HG02642 (cell line): Measurements from ENCODE around the gene HAVCR1.
"Not testable (repeated sequence)": the region's sequence is repeated elsewhere in the genome, so short reads cannot be mapped to it uniquely, and the experiment has no call there.

Experiments
- ATAC-seq: cut with Tn5 transposase; IDR thresholded peaks from one replicate; pipeline ENCODE4 v1.9.1; 2021; ENCODE audit warnings: mild to moderate bottlenecking; ENCODE audit not compliant: unreplicated experiment, poor library complexity

HAVCR1 gene

DNA sequence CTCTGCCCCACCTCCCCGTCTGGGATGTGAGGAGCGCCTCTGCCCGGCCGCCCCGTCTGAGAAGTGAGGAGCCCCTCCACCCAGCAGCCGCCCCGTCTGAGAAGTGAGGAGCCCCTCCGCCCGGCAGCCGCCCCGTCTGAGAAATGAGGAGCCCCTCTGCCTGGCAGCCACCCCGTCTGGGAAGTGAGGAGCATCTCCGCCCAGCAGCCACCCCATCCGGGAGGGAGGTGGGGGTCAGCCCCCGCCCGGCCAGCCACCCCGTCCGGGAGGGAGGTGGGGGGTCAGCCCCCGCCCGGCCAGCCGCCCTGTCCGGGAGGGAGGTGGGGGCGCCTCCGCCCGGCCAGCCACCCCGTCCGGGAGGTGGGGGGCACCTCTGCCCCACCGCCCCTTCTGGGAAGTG lies 44.8 kb downstream of the HAVCR1 start:
- not testable (repeated sequence) for ATAC-seq

DNA sequence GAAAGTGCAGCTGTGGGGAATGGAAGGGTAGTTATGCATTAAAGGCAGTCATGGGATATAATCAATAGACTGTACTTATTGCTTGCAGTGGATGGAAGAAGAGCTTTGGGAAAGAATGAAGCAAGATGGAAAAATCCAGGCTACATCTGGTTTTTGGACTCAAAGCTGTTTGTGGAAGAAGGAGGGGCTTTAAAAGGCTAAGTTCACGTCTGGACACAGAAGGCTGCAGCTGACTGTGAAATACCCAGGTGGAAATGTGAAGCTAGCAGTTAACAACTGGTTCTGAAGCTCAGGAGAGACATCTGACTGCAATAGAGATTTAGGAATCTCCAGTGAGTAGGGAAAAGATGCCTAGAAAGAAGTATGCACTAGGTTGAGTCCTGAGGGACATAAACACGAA lies 52.7 kb downstream of the HAVCR1 start:
- no peak for ATAC-seq

DNA sequence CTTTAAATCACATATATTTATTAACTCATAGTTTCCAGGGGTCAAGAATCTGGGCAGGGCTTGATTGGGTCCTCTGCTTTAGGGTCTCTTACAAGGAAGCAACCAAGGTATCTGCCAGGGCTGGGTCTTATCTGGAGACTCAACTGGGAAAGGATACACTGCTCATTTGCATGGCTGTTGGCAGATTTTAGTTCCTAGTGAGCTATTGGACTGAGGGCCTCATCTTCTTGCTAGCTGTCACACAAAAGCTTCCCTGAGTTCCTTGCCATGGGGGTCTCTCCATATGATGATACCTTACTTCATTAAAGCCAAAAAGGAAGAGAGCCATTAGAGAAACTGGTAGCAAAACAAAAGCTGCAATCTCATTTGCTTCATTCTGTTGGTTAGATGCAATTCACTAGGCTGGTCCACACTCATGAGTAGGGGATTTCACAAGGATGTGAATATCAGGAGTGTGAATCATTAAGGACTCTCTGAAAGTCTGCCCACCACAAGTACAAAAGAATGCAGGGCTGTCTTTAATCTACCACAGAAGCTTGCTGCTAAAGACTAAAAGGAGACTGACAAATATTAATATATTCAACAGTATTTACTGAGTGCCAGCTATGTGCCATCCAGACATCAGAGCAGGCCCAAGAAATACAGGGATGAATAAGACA lies 53.9 kb downstream of the HAVCR1 start:
- peak; percentile 61 for ATAC-seq

DNA sequence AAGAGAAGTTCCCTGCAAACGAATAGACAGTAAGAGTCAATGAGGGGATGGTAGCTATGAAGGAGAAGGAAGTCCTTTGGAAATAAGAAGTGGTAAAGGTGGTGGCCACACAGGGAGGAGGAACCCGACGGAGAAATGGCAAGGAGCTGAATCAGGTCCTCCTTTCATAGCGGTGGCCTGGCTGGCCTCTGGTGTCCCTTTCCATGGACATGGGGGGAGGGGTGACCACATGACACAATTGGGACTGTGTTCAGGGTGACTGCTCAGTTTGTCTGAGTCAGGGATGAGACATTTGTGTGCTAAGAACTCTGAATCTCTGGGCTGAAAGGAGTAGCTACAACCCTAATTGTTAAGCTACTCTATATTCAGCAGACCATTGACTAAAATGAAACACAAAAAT lies 67.2 kb downstream of the HAVCR1 start:
- no peak for ATAC-seq

DNA sequence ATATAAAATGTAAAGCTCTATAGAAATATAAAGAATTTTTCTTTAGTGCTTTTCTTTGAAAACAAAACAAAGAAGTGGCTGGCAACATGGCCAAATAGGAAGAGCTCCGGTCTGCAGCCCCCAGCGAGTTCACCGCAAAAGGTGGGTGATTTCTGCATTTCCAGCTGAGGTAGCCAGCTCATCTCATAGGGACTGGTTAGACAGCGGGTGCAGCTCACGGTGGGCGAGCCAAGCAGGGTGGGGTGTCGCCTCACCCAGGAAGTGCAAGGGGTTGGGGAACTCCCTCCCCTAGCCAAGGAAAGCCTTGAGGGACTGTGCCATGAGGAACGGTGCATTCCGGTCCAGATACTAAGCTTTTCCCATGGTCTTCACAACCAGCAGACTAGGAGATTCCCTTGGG lies 74.9 kb downstream of the HAVCR1 start:
- ATAC-seq = no peak

DNA sequence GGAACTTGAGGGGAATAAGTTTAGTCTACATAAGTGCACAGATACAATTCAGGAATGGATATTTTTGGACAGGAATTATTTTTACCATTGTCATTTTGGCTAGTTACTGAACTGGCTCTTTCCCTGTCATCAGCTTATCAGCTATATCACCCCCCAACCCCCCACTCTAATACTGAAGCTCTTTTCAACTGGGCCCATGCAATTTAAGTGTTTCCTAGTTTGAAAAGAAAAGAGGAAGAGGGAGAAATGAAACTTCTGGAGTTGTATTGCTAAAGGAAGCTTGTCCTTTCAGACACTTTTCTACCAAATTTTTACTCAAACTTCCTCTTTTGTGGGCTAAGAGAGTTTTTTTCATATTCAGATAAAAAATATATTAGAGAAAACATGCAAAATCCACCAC lies 77.4 kb downstream of the HAVCR1 start:
- no peak for ATAC-seq
